ENCODE data around the gene APBB2. TPM values are rescaled to one million over a fixed set of nuclear protein-coding genes. Genes with fewer than 3 reads are reported as not detected.

Gene APBB2
- total RNA-seq, 1 donor from 2014 or later: 124 TPM

- no peak for DNase-seq (ENCODE audit: extremely low read depth, low read depth, low spot score)
Observed at GRCh38 chr4:41196633-41197332, 17.6 kb downstream of the APBB2 start.

GRCh38 chr4:41192136-41192535 is 22.2 kb downstream of the APBB2 start:
- no peak for DNase-seq (ENCODE audit: extremely low read depth, low read depth, low spot score)

DNA sequence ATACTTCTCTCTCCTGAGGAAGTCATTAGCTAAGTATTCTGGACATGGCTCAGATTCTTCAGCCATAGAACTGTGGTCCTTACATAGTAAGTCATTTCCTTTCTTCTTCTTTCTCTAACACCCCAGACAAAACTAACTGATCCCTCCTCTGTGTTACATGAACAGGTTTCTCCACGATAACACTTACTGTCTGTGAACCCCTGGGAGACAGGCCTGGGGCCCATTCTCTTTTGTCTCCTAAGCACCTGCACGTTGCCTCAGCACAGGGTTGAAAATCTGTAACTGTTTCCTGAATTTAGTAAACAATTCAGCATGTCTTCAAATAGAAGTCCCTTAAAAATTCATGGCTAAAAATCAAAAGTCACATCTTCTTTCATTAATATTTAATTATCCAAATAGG is 24.7 kb downstream of the APBB2 start:
- no peak for DNase-seq (ENCODE audit: extremely low read depth, low read depth, low spot score)

- no peak for DNase-seq (ENCODE audit: extremely low read depth, low read depth, low spot score)
Observed at GRCh38 chr4:41189076-41189475, 25.3 kb downstream of the APBB2 start.

GRCh38 chr4:41185614-41186592 is 28.4 kb downstream of the APBB2 start:
- no peak for DNase-seq (ENCODE audit: extremely low read depth, low read depth, low spot score)

GRCh38 chr4:41184009-41184408 is 30.3 kb downstream of the APBB2 start:
- no peak for DNase-seq (ENCODE audit: extremely low read depth, low read depth, low spot score)

GRCh38 chr4:41183021-41183553 is 31.3 kb downstream of the APBB2 start:
- DNase-seq (ENCODE audit: extremely low read depth, low read depth, low spot score): no peak

DNA sequence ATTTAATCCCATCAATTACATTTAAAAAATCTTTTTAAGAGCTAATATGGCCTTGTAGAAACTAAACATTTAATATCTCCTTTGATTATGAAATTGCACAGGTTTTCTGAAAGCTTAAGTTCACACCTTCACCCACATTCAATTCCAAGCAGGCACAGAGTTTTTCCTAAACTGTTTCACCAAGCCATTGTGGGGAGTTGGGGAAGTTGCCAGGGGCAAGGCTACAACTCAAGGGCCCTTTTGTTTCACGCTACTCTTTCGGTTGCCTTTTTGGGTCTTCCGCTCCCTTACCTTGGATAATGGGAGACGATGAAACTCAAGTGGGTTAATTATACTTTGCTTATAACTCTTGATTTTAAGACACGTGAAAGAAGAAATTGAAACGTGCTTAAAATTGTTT is 33.3 kb downstream of the APBB2 start:
- no peak for DNase-seq (ENCODE audit: extremely low read depth, low read depth, low spot score)

- no peak for DNase-seq (ENCODE audit: extremely low read depth, low read depth, low spot score)
Observed at GRCh38 chr4:41179498-41180195, 34.7 kb downstream of the APBB2 start.

GRCh38 chr4:41178372-41179370 is 35.7 kb downstream of the APBB2 start:
- no peak for DNase-seq (ENCODE audit: extremely low read depth, low read depth, low spot score)

- no peak for DNase-seq (ENCODE audit: extremely low read depth, low read depth, low spot score)
Observed at GRCh38 chr4:41177016-41177415, 37.3 kb downstream of the APBB2 start.

GRCh38 chr4:41176340-41176739 is 38.0 kb downstream of the APBB2 start:
- DNase-seq (ENCODE audit: extremely low read depth, low read depth, low spot score): no peak

DNA sequence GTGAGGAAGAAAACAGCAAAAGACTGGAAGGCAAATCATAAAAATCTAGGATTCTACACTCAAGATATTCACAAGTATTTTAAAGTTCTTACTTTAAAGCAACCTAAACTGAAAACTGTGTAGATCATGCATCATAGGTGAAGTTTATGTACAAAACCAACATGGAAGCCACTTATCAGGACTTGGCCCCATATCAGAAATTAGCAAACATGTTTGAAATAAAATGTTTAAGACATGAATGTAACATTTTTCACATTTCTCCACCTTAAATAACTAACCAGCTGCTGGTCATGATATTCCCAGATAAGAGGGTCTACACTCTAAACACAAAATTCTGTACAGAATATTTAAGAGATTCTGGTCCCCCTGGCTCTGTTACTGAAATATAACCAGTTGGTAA is 38.5 kb downstream of the APBB2 start:
- no peak for DNase-seq (ENCODE audit: extremely low read depth, low read depth, low spot score)

- DNase-seq (ENCODE audit: extremely low read depth, low read depth, low spot score): no peak
Observed at GRCh38 chr4:41174444-41174843, 39.9 kb downstream of the APBB2 start.

GRCh38 chr4:41172786-41173185 is 41.6 kb downstream of the APBB2 start:
- no peak for DNase-seq (ENCODE audit: extremely low read depth, low read depth, low spot score)

- no peak for DNase-seq (ENCODE audit: extremely low read depth, low read depth, low spot score)
Observed at GRCh38 chr4:41169256-41169800, 45.0 kb downstream of the APBB2 start.

GRCh38 chr4:41167191-41167590 is 47.2 kb downstream of the APBB2 start:
- no peak for DNase-seq (ENCODE audit: extremely low read depth, low read depth, low spot score)

DNA sequence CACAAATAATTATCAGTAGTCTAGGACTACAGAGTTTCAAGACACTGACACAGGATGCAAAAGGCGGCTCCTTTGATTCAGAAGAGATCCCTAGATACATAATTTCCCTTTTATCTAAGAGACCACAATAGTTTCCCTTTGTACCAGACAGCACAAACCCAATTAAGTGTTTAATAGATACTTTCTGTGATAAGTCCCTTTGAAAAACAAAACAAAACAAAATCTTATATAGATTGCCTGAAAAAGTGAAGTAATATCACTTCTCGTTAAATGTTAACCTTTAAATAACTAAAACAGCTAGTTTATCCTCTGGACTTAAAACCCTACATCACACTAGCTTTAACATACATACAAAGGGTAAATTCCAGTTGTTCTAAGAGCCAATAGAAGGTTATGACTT is 49.9 kb downstream of the APBB2 start:
- DNase-seq (ENCODE audit: extremely low read depth, low read depth, low spot score): no peak

GRCh38 chr4:41161355-41161754 is 53.0 kb downstream of the APBB2 start:
- DNase-seq (ENCODE audit: extremely low read depth, low read depth, low spot score): no peak

DNA sequence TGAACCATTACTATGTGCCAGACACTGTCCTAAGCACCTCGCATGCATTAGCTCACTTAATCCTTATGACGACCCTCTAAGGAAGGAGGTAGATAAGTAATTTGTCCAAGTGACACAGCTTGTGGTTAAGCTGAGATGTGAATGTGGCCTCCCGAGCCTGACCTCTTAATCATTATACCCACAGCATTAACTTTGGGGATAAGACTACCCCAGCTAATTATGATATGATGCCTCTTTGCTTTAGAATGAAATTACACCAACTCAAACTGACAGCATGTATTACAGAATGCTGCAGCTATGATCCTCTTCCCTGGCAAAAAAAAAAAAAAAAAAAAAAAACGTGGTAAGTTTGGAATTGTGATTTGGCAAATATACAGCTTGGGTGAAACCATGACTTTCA is 53.5 kb downstream of the APBB2 start:
- no peak for DNase-seq (ENCODE audit: extremely low read depth, low read depth, low spot score)

Data from glomerular endothelial cell (primary cell).